ENCODE data around the gene C1orf210. TPM values are rescaled to one million over a fixed set of nuclear protein-coding genes. Genes with fewer than 3 reads are reported as not detected.

C1orf210 gene
- total RNA-seq, 1 donor from 2014 or later: 2.2 TPM

DNA sequence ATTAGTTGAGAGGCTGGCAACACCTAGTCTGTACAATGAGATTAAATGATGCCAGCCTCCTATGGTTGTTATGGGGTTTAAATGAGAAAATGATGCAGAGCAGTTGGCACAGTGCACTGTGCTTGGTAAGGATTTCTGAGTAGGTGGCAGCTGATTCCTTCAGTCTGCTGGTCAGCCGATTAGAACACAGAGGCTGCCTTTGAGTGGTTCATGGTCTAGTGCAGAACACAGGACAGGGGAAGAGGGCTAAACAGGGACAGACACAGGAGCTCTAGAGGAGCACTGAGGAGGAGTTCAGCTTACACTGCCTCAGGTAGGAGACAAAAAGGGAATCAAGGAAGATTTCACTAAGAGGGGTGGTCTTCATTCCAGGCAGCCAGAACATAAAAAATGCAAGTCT lies 16.8 kb upstream of the C1orf210 start:
- Histone ChIP-seq H3K36me3 (no peaks in the 10 kb centered on the region), H3K9me3 (no peaks in the 10 kb centered on the region), H3K4me3 (peak overlapping the region; percentile 8 to 28), H3K27ac (peak overlapping the region; percentile 13), H3K27me3 (no peaks in the 10 kb centered on the region), H3K4me1 (no peaks in the 10 kb centered on the region)
- intact Hi-C loops (cut with DNase I): no loop called here
- TF ChIP-seq POLR2AphosphoS5 (IDR thresholded peaks at IDR 0.05; ENCODE audit: insufficient read depth in 1 of 2, low read depth in 1 of 2): no peak
- DNase-seq (ENCODE audit: extremely low spot score in 2 of 2): no peak

DNA sequence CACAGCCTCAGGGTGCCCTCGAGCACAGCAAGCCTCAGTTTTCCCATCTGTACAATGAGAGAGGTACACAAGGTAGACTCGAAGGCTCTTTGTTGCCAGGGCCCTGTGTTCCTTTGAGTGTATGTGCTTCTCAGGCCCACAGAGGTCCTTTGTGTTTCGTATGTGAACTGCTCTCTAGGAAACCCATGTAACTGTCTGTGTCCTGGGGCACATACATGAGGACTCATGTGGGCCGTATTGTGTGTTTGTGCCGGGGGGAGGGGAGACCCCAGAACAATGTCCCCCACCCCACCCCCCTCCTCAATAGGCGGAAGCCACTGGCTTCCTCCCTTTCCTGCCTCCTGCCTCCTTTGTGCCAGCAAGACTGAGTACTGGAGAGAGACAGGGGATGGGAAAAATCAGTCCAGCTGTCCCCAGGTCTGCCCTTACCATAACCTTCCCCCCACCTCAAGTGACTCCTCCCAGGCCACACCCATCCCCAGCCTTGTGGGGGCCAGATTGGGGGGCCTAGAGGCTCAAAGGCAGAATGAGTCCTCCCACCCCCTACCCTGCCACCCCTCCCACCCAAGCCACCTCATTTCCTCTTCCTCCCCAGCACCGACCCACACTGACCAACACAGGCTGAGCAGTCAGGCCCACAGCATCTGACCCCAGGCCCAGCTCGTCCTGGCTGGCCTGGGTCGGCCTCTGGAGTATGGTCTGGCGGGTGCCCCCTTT lies 15.2 kb upstream of the C1orf210 start, which contains the start of gene TIE1:
Gene TIE1 (plus strand): TSS at position 605 of the 717 bp plus-strand sequence. CDS start 90 bp downstream, at position 695.
- no peak for DNase-seq (ENCODE audit: extremely low spot score in 2 of 2)
- H3K27me3 ChIP-seq: no peaks in the 10 kb centered on the region
- H3K36me3 ChIP-seq: no peaks in the 10 kb centered on the region
- H3K27ac ChIP-seq: peak within 1 kb of the TSS; percentile 50
- intact Hi-C loops (cut with DNase I): no loop called here
- H3K4me1 ChIP-seq: no peaks in the 10 kb centered on the region
- TF ChIP-seq POLR2AphosphoS5 (IDR thresholded peaks at IDR 0.05; ENCODE audit: insufficient read depth in 1 of 2, low read depth in 1 of 2) (no peak), POLR2A (IDR thresholded peaks at IDR 0.05) (no peak)
- TF ChIP-seq, protein P1, sequence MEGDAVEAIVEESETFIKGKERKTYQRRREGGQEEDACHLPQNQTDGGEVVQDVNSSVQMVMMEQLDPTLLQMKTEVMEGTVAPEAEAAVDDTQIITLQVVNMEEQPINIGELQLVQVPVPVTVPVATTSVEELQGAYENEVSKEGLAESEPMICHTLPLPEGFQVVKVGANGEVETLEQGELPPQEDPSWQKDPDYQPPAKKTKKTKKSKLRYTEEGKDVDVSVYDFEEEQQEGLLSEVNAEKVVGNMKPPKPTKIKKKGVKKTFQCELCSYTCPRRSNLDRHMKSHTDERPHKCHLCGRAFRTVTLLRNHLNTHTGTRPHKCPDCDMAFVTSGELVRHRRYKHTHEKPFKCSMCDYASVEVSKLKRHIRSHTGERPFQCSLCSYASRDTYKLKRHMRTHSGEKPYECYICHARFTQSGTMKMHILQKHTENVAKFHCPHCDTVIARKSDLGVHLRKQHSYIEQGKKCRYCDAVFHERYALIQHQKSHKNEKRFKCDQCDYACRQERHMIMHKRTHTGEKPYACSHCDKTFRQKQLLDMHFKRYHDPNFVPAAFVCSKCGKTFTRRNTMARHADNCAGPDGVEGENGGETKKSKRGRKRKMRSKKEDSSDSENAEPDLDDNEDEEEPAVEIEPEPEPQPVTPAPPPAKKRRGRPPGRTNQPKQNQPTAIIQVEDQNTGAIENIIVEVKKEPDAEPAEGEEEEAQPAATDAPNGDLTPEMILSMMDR (IDR thresholded peaks at IDR 0.05): no peak
- no peaks in the 10 kb centered on the region for H3K9me3 ChIP-seq
- H3K4me3 ChIP-seq: peak within 1 kb of the TSS; percentile 8 to 28

DNA sequence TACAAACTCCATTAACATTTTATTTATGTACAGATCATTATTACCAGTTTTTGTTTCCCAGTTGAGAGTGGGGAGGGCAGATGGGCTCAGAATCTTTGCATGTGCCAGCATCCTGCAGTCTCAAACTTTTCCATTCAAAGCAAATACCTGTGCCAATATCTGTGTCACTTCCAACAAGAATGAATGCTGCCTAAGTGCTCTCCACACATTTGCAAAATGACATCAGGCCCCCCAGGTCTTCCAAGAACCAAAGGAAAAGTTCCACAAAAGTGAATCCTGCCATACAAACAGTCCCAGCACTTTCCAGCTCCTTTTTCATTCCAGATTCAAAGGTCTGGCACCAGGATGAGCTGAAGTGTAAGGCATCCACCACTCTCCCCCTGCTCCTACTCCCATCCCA lies 13.7 kb upstream of the C1orf210 start:
- TF ChIP-seq POLR2AphosphoS5 (IDR thresholded peaks at IDR 0.05; ENCODE audit: insufficient read depth in 1 of 2, low read depth in 1 of 2) (no peak), POLR2A (IDR thresholded peaks at IDR 0.05) (no peak)
- TF ChIP-seq, protein P1 (IDR thresholded peaks at IDR 0.05): no peak
- no peaks in the 10 kb centered on the region for H3K27me3 ChIP-seq
- intact Hi-C loops (cut with DNase I): no loop called here
- peaks cover 14% of the 10 kb centered on the region for H3K4me1 ChIP-seq
- H3K27ac ChIP-seq: peak overlapping the region; percentile 48
- DNase-seq (ENCODE audit: extremely low spot score in 2 of 2): no peak
- H3K4me3 ChIP-seq: no peak overlapping the region
- no peaks in the 10 kb centered on the region for H3K9me3 ChIP-seq
- H3K36me3 ChIP-seq: no peaks in the 10 kb centered on the region

DNA sequence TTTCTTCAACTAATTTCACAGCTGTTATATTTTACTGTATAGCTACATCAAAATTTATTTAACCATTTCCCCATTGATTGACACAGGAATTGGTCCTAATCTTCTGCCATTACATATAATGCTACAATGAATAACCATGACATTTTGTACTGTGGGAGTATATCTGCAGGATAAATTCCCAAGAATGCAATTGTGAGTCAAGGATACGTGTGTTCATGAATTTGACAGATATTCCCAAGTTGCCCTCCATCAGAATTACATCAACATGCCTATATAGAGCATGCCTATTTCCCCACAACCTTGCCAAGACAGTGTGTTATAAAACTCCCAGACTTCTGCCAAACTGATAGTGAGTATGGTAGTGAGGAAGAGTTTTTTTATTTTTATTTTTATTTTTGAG lies 12.7 kb upstream of the C1orf210 start:
- TF ChIP-seq POLR2A (IDR thresholded peaks at IDR 0.05): no peak
- TF ChIP-seq, protein P1 (IDR thresholded peaks at IDR 0.05): no peak
- TF ChIP-seq POLR2AphosphoS5 (IDR thresholded peaks at IDR 0.05; ENCODE audit: insufficient read depth in 1 of 2, low read depth in 1 of 2): no peak
- Histone ChIP-seq H3K9me3 (no peaks in the 10 kb centered on the region), H3K27me3 (no peaks in the 10 kb centered on the region), H3K4me1 (peaks cover 20% of the 10 kb centered on the region), H3K4me3 (no peak overlapping the region), H3K36me3 (no peaks in the 10 kb centered on the region), H3K27ac (no peak overlapping the region)
- intact Hi-C loops (cut with DNase I): no loop called here
- no peak for DNase-seq (ENCODE audit: extremely low spot score in 2 of 2)

DNA sequence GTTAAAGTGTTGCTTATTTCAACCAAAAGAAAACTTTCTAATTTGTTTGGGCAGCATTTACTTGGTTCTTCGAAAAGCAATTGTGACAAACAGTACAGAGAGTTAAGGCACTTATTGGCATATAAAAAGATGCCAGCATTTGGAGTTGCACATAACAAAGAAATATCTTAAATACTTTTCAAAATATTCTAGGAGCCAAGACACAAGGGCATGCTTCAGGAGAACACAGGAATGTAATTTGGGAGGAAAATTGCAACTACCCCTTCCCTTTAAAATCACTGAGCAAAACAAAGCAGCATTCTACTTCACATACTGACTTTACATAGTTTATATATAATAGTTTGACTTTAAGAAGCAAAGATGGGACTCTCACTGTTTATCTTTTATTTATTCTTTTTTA lies 10.8 kb upstream of the C1orf210 start:
- no peak for DNase-seq (ENCODE audit: extremely low spot score in 2 of 2)
- intact Hi-C loops (cut with DNase I): no loop called here
- TF ChIP-seq POLR2AphosphoS5 (IDR thresholded peaks at IDR 0.05; ENCODE audit: insufficient read depth in 1 of 2, low read depth in 1 of 2) (no peak), POLR2A (IDR thresholded peaks at IDR 0.05) (no peak)
- TF ChIP-seq, protein P1 (IDR thresholded peaks at IDR 0.05): no peak
- Histone ChIP-seq H3K4me3 (no peak overlapping the region), H3K27me3 (no peaks in the 10 kb centered on the region), H3K4me1 (peaks cover 20% of the 10 kb centered on the region), H3K9me3 (no peaks in the 10 kb centered on the region), H3K27ac (peak overlapping the region; percentile 63), H3K36me3 (no peaks in the 10 kb centered on the region)
